Measurements from ENCODE around the gene HNRNPM.

The HNRNPM gene

DNA sequence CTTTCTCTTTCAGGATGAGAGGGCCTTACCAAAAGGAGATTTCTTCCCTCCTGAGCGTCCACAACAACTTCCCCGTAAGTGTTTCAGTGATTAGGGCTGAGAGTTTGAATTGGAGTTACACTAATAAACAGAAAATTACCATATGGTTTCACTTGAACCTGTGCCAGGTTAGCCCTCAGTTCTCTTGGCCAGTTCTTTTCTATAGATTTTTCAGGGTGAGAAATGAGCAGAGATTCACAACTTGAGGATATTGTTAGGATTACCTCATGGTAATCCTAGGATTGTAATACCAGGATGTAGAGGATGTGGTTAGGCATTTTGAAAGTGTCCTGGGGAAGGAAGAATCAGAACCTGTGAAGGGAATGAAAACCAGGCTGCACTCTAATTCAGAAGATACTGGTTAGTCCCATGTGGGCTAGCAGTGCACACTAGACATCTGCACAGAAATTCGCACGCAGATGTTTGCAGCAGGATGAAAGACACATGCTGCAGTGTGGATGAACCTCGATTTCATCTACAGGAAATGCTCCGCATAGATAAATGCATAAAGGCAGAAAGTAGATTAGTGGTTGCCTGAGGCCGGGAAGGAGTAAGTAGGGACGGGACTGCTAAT, 24.1 kb downstream of the HNRNPM start:
- no peak for DNase-seq
- Histone ChIP-seq H3K4me1 (ENCODE audit: control insufficient read depth, insufficient read depth, low read length, poor library complexity, severe bottlenecking) (no peaks in the 10 kb centered on the region), H3K4me3 (ENCODE audit: insufficient read depth, low read depth, low read length, poor library complexity, severe bottlenecking) (no peak overlapping the region), H3K9me3 (ENCODE audit: control insufficient read depth, low read length) (no peaks in the 10 kb centered on the region), H3K27me3 (replicated peaks; ENCODE audit: control insufficient read depth, insufficient read depth, low read length, poor library complexity, severe bottlenecking) (no peaks in the 10 kb centered on the region), H3K27ac (ENCODE audit: insufficient read depth, low read length, poor library complexity, severe bottlenecking) (no peak overlapping the region), H3K36me3 (ENCODE audit: control insufficient read depth, insufficient read depth, low read length) (peaks cover 96% of the 10 kb centered on the region)

DNA sequence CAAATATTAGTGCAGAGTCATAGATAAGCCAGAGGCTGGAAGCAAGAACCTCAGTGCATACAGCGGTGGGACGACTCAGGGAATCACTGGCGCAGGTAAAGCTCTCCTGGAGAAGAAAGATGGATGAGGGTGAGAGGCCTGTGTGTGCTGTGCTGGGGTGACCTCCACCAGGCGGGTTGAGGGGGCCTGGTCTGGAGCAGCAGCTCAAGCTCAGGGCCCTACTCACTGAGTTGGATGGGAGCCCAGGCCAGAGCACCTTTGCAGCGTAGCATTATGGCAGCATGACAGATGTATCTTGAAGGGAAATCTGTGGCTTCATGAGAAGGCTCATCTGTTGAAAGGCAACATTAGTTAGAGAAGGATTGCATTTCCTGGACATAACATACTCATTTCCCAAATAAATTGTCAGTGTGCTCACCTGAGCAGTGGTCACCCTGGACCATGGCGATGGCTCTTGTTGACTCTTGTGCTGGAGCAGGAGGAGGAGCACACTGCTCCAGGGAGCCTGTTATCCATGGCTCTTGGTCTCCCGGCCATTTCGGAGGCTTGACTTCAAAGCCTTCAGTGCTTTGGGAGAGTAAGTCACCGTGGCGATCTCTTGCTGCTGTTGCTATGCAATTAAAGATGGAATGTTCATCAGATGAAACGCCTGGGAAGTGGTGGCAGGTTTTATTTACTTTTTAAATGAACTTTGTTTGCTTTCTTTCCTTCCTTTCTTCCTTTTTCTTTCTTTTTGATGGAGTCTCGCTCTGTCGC, 25.0 kb downstream of the HNRNPM start:
- Histone ChIP-seq H3K4me3 (ENCODE audit: insufficient read depth, low read depth, low read length, poor library complexity, severe bottlenecking) (no peak overlapping the region), H3K4me1 (ENCODE audit: control insufficient read depth, insufficient read depth, low read length, poor library complexity, severe bottlenecking) (no peaks in the 10 kb centered on the region), H3K36me3 (ENCODE audit: control insufficient read depth, insufficient read depth, low read length) (peaks cover 97% of the 10 kb centered on the region), H3K27me3 (replicated peaks; ENCODE audit: control insufficient read depth, insufficient read depth, low read length, poor library complexity, severe bottlenecking) (no peaks in the 10 kb centered on the region), H3K27ac (ENCODE audit: insufficient read depth, low read length, poor library complexity, severe bottlenecking) (no peak overlapping the region), H3K9me3 (ENCODE audit: control insufficient read depth, low read length) (no peaks in the 10 kb centered on the region)
- DNase-seq = no peak

DNA sequence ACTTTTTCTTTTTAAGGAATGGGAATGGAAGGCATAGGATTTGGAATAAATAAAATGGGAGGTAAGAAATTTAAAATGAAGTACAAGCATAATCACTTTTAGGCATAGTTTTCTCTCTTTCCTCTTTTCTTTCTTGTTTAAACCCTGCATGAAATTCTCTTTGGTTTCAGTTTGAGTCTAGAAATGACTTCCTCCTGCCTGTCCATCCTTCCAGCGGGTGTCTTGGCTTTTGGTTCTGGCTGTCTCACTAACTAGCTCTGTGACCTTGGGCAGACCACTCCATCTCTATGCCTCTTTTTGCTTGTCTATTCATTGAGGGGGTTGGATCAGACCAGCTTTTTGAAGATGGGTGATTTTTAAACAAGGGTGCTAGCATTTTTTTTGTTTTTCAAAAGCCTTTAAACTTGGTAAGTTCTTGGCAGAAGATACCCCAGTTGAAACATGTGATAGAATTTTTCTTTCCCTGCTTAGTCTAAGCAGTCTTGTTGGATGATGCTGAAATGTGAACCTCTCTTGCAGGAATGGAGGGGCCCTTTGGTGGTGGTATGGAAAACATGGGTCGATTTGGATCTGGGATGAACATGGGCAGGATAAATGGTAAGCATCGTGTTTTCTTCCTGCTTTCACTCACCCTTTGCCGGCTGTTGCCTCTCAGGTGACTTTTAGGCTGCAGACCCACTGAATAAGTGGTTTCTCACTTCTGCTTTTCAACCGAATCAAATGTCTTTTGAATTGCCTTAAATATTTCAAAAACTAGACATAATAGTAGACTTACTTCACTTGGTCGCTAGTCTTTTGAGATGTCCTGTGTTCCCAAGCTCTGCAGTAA, 29.1 kb downstream of the HNRNPM start:
- DNase-seq = no peak
- Histone ChIP-seq H3K4me1 (ENCODE audit: control insufficient read depth, insufficient read depth, low read length, poor library complexity, severe bottlenecking) (no peaks in the 10 kb centered on the region), H3K9me3 (ENCODE audit: control insufficient read depth, low read length) (no peaks in the 10 kb centered on the region), H3K4me3 (ENCODE audit: insufficient read depth, low read depth, low read length, poor library complexity, severe bottlenecking) (no peak overlapping the region), H3K27me3 (replicated peaks; ENCODE audit: control insufficient read depth, insufficient read depth, low read length, poor library complexity, severe bottlenecking) (no peaks in the 10 kb centered on the region), H3K36me3 (ENCODE audit: control insufficient read depth, insufficient read depth, low read length) (peaks cover 91% of the 10 kb centered on the region), H3K27ac (ENCODE audit: insufficient read depth, low read length, poor library complexity, severe bottlenecking) (no peak overlapping the region)

DNA sequence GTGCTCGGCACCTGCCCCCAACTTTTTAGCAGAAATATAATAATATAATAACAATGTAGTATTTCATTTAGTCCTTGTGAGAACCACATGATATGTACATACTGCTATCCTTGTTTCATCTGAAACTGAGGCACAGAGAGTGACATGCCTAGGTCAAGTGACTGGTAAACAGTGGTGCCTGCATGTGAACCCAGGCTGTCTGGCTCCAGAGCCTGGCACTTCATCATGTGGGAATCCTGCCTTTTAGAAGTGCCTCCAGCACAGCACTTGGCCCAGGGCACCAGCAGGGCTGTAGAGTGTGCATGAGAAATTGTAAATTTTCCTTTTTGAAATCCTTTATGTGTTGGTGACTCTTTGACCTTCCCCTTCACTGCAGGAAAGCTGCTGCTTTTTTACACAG, 30.2 kb downstream of the HNRNPM start:
- peaks cover 86% of the 10 kb centered on the region for H3K36me3 ChIP-seq (ENCODE audit: control insufficient read depth, insufficient read depth, low read length)
- no peak for DNase-seq
- H3K9me3 ChIP-seq (ENCODE audit: control insufficient read depth, low read length) = no peaks in the 10 kb centered on the region
- H3K27me3 ChIP-seq (replicated peaks; ENCODE audit: control insufficient read depth, insufficient read depth, low read length, poor library complexity, severe bottlenecking) = no peaks in the 10 kb centered on the region
- no peak overlapping the region for H3K4me3 ChIP-seq (ENCODE audit: insufficient read depth, low read depth, low read length, poor library complexity, severe bottlenecking)
- H3K4me1 ChIP-seq (ENCODE audit: control insufficient read depth, insufficient read depth, low read length, poor library complexity, severe bottlenecking) = no peaks in the 10 kb centered on the region
- no peak overlapping the region for H3K27ac ChIP-seq (ENCODE audit: insufficient read depth, low read length, poor library complexity, severe bottlenecking)

DNA sequence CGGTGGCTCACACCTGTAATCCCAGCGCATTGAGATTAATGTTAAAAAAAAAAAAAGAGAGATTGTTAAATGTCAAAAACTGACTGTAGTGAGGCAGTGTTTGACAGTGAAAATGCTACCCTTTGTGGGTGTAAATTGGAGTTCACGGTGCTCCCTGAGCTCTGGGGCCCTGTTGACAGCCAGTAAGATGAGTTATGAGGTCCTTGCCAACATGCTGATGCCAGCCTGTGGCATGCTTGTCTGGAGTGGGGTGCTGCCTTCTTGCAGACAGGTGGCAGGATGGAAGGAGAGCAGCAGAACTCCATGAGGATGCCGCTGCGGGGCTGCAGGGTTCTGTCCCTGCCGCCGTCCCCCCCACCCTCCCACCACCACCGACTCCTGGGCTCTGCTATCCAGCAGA, 31.7 kb downstream of the HNRNPM start:
- Histone ChIP-seq H3K4me1 (ENCODE audit: control insufficient read depth, insufficient read depth, low read length, poor library complexity, severe bottlenecking) (no peaks in the 10 kb centered on the region), H3K4me3 (ENCODE audit: insufficient read depth, low read depth, low read length, poor library complexity, severe bottlenecking) (no peak overlapping the region), H3K36me3 (ENCODE audit: control insufficient read depth, insufficient read depth, low read length) (peaks cover 83% of the 10 kb centered on the region), H3K27ac (ENCODE audit: insufficient read depth, low read length, poor library complexity, severe bottlenecking) (no peak overlapping the region), H3K9me3 (ENCODE audit: control insufficient read depth, low read length) (no peaks in the 10 kb centered on the region), H3K27me3 (replicated peaks; ENCODE audit: control insufficient read depth, insufficient read depth, low read length, poor library complexity, severe bottlenecking) (no peaks in the 10 kb centered on the region)
- no peak for DNase-seq

DNA sequence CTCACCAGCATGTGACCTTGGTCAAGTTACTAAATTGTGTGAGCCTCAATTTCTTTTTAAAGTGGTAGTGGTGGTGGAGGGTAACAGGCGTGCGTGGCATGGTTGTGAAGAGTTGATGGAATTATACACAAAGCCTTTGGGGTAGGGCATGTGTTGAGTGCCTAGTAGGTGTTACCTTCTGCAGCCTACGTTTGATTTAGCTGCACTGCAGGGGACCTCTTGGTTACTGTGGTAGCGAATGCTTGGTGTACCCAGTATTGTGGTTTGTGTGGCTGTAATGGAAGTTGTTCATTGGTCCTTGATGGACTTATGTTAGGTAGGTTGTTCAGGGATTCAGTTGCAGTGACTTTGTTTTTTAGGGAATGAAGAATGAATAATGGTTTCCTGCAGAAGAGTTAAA, 33.1 kb downstream of the HNRNPM start:
- peaks cover 83% of the 10 kb centered on the region for H3K36me3 ChIP-seq (ENCODE audit: control insufficient read depth, insufficient read depth, low read length)

DNA sequence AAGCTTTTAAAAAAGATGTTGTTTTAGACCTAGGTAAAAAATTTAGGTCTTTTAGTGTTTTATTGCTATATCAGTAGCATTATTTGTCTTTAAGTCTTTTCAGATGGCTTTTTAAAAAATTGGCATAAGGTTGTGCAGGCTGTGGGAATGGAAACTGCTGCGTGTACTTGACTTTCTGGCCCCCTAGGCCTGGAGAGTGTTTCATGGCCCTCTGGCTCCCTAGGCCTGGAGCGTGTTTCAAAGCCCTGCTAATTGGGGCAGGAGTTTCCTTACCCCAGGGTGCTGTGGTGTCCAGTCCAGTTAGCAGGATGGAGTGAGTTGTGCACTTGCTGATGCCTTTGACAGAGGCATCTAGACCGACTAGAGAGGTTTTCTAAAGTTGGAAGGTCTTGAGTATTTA, 33.8 kb downstream of the HNRNPM start:
- Histone ChIP-seq H3K4me3 (ENCODE audit: insufficient read depth, low read depth, low read length, poor library complexity, severe bottlenecking) (no peak overlapping the region), H3K4me1 (ENCODE audit: control insufficient read depth, insufficient read depth, low read length, poor library complexity, severe bottlenecking) (no peaks in the 10 kb centered on the region), H3K36me3 (ENCODE audit: control insufficient read depth, insufficient read depth, low read length) (peaks cover 84% of the 10 kb centered on the region), H3K27ac (ENCODE audit: insufficient read depth, low read length, poor library complexity, severe bottlenecking) (no peak overlapping the region), H3K9me3 (ENCODE audit: control insufficient read depth, low read length) (no peaks in the 10 kb centered on the region), H3K27me3 (replicated peaks; ENCODE audit: control insufficient read depth, insufficient read depth, low read length, poor library complexity, severe bottlenecking) (no peaks in the 10 kb centered on the region)
- DNase-seq = no peak

More for the DNA sequence above, 33.1 kb downstream of the HNRNPM start:
- H3K9me3 ChIP-seq (ENCODE audit: control insufficient read depth, low read length) = no peaks in the 10 kb centered on the region
- H3K27ac ChIP-seq (ENCODE audit: insufficient read depth, low read length, poor library complexity, severe bottlenecking) = no peak overlapping the region
- no peak for DNase-seq
- H3K4me1 ChIP-seq (ENCODE audit: control insufficient read depth, insufficient read depth, low read length, poor library complexity, severe bottlenecking) = no peaks in the 10 kb centered on the region
- no peak overlapping the region for H3K4me3 ChIP-seq (ENCODE audit: insufficient read depth, low read depth, low read length, poor library complexity, severe bottlenecking)
- H3K27me3 ChIP-seq (replicated peaks; ENCODE audit: control insufficient read depth, insufficient read depth, low read length, poor library complexity, severe bottlenecking) = no peaks in the 10 kb centered on the region

DNA sequence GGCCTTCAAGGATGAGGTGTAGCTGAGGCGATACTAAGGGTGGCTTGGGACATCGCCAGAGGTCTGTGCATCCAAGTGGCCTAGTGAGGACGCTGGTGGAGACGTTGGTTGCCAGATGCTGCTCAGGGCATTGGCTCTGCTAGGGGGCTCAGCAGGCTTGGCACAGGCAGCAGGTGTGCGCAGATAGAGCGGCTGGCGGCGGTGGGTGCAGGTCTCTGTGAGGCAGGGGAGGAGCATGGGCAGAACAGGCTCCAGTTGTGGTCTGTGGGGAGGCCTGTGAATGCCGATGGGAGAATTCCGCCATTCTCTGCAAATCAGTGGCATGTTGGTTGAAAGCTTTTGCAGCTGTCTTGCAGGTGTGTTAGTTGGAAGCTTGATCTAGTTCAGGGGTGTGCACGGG, 36.4 kb downstream of the HNRNPM start:
- H3K27ac ChIP-seq (ENCODE audit: insufficient read depth, low read length, poor library complexity, severe bottlenecking) = no peak overlapping the region
- H3K4me3 ChIP-seq (ENCODE audit: insufficient read depth, low read depth, low read length, poor library complexity, severe bottlenecking) = no peak overlapping the region
- peaks cover 82% of the 10 kb centered on the region for H3K36me3 ChIP-seq (ENCODE audit: control insufficient read depth, insufficient read depth, low read length)
- no peaks in the 10 kb centered on the region for H3K9me3 ChIP-seq (ENCODE audit: control insufficient read depth, low read length)
- H3K4me1 ChIP-seq (ENCODE audit: control insufficient read depth, insufficient read depth, low read length, poor library complexity, severe bottlenecking) = peaks cover 7% of the 10 kb centered on the region
- DNase-seq = no peak
- no peaks in the 10 kb centered on the region for H3K27me3 ChIP-seq (replicated peaks; ENCODE audit: control insufficient read depth, insufficient read depth, low read length, poor library complexity, severe bottlenecking)

DNA sequence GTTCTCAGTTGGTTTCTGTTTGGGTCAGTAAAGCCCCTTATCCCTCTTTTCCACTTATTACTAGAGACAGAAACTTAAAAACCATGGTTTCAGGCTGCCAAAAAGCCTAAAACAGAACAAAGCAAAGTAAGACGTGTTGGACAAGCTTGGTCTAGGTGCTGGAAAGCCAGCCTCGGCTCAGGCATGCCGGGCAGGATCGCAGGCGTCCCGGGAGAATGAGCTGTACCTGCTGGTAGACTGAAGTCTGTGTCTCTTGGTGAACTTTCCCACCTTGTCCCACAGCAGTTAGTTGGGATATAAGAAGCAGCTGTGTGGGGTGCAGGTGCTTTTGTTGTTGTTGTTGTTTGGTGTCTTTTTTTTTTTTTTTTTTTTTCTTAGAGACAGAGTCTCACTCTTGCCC, 36.8 kb downstream of the HNRNPM start:
- Histone ChIP-seq H3K9me3 (ENCODE audit: control insufficient read depth, low read length) (no peaks in the 10 kb centered on the region), H3K27me3 (replicated peaks; ENCODE audit: control insufficient read depth, insufficient read depth, low read length, poor library complexity, severe bottlenecking) (no peaks in the 10 kb centered on the region), H3K27ac (ENCODE audit: insufficient read depth, low read length, poor library complexity, severe bottlenecking) (no peak overlapping the region), H3K4me3 (ENCODE audit: insufficient read depth, low read depth, low read length, poor library complexity, severe bottlenecking) (no peak overlapping the region), H3K4me1 (ENCODE audit: control insufficient read depth, insufficient read depth, low read length, poor library complexity, severe bottlenecking) (peaks cover 11% of the 10 kb centered on the region), H3K36me3 (ENCODE audit: control insufficient read depth, insufficient read depth, low read length) (peaks cover 84% of the 10 kb centered on the region)
- DNase-seq = no peak

DNA sequence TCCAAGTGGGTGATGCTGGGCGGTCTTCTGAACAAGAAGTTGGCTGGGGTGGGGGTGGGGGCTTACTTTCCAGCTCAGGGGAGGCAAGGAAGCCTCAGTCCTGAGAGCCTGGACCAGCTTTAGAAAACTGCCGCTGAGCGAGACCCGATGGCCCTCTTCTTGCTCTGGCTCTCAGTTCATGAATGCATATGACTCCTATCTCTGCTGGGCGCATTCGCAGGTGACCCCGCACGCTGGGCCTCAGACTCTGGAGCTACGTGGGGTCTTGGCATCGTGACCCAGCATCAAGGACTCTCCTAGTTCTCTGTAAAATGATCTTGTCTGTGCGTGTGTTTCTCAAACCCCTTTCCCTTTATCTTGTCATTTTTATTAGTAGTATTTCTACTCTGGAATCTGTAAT, 37.9 kb downstream of the HNRNPM start:
- no peaks in the 10 kb centered on the region for H3K9me3 ChIP-seq (ENCODE audit: control insufficient read depth, low read length)
- H3K4me1 ChIP-seq (ENCODE audit: control insufficient read depth, insufficient read depth, low read length, poor library complexity, severe bottlenecking) = peaks cover 21% of the 10 kb centered on the region
- no peak overlapping the region for H3K27ac ChIP-seq (ENCODE audit: insufficient read depth, low read length, poor library complexity, severe bottlenecking)
- no peaks in the 10 kb centered on the region for H3K27me3 ChIP-seq (replicated peaks; ENCODE audit: control insufficient read depth, insufficient read depth, low read length, poor library complexity, severe bottlenecking)
- no peak overlapping the region for H3K4me3 ChIP-seq (ENCODE audit: insufficient read depth, low read depth, low read length, poor library complexity, severe bottlenecking)
- no peak for DNase-seq
- H3K36me3 ChIP-seq (ENCODE audit: control insufficient read depth, insufficient read depth, low read length) = peaks cover 84% of the 10 kb centered on the region

Measured in effector memory CD4-positive, alpha-beta T cell (primary cell).